Prostate gland (tissue), 2 donors: ENCODE measurements around the gene PPP2R5E. TPM values are rescaled to one million over a fixed set of nuclear protein-coding genes. Genes with fewer than 3 reads are reported as not detected.

ENCODE experiments used
- DNase-seq: peaks from one replicate; pipeline ENCODE4 v3.0.0-alpha.2; 2019; ENCODE audit warnings: low spot score
- H3K27ac ChIP-seq, 2 donors: fragments of 200-600 bp; sonication (generic); 2 replicates each; pipeline ENCODE4 v1.5.1; 2017 to 2019
- H3K27me3 ChIP-seq: fragments of 200-600 bp; sonication (generic); replicated peaks from 2 replicates; pipeline ENCODE4 v1.5.1; 2019; ENCODE audit not compliant: insufficient read depth
- H3K36me3 ChIP-seq, 2 donors: fragments of 200-600 bp; sonication (generic); 1 replicate in 1 of 2; 2 replicates in 1 of 2; pipeline versions ENCODE4 v1.5.1 to v1.8.1; 2017 to 2019
- H3K4me1 ChIP-seq: fragments of 200-600 bp; sonication (generic); replicated peaks from 2 replicates; pipeline ENCODE4 v1.5.1; 2019
- H3K4me3 ChIP-seq, 2 donors: fragments of 200-600 bp; sonication (generic); 2 replicates each; pipeline ENCODE4 v1.5.1; 2017 to 2019
- H3K9me3 ChIP-seq: fragments of 200-600 bp; sonication (generic); 2 replicates; pipeline ENCODE4 v1.5.1; 2017
- POLR2A ChIP-seq: fragments of 450-650 bp; IDR thresholded peaks from one replicate; pipeline ENCODE4 v1.6.1; 2016; ENCODE audit warnings: antibody characterized with exemption, mild to moderate bottlenecking
- POLR2AphosphoS5 ChIP-seq: sonication (generic); formaldehyde crosslinking; IDR thresholded peaks from one replicate; pipeline ENCODE4 v1.6.1; 2017; ENCODE audit warnings: antibody characterized with exemption
- WGBS: methylation state at CpG from one replicate; pipeline ENCODE4 v1.1.5; 2018; 5-methylcytosine and 5-hydroxymethylcytosine counted together
- intact Hi-C: fragments of 100-400 bp; cut with DNase I; formaldehyde crosslinking; loops from one replicate; pipeline ENCODE4 v1.14.2; 2022
- small RNA-seq, 2 donors: library from RNA; depleted of rRNA; stranded (forward); fragments of <200 nt; gene quantifications; one replicate each; pipeline ENCODE3, GENCODE V24; 2016
- total RNA-seq, 2 donors: library from RNA; depleted of rRNA; stranded (reverse); fragments of >200 nt; gene quantifications; one replicate each; pipeline ENCODE4 v1.1.0, GENCODE V29; 2016
- TF ChIP-seq, protein P1 (sequence below), 4 experiments: fragments of 200-600 bp in 2 of 4; fragments of 450-650 bp in 2 of 4; sonication (generic) in 2 of 4; IDR thresholded peaks; 1 replicate in 3 of 4; 2 replicates in 1 of 4; pipeline ENCODE4 v1.5.1; 2016 to 2019; ENCODE audit warnings: antibody characterized with exemption in 4 of 4, mild to moderate bottlenecking in 2 of 4, moderate library complexity in 2 of 4

PPP2R5E gene
- total RNA-seq, 2 donors from 2014 or later: 23.5 to 30.0 TPM

DNA sequence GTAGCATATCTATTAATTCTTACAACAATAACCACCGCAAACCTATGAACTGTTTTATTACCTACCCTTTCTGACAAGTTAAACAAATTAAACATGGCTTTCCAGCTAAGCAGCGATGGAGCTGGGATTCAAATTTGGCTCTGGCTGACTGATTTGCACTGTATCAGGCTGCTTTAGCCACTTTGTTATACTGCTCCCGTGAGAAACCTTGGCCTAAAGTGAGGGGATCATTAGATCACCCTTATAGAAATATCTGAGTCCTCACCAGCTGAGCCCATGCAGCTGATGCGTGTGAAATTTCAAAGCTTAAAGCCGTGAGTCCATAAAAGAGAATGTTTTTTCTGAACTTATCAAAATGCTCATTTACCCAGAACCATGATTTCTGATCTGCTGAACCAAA is 216.3 kb downstream of the PPP2R5E start:
- no peaks in the 10 kb centered on the region for H3K9me3 ChIP-seq
- DNase-seq: no peak
- no peaks in the 10 kb centered on the region for H3K4me1 ChIP-seq
- H3K27ac ChIP-seq: no peak overlapping the region
- 55% methylated on average over 5 of the region's 5 CpGs for WGBS
- H3K27me3 ChIP-seq: no peaks in the 10 kb centered on the region
- H3K36me3 ChIP-seq: no peaks in the 10 kb centered on the region
- TF ChIP-seq POLR2AphosphoS5 (no peak), POLR2A (no peak)
- TF ChIP-seq, protein P1, sequence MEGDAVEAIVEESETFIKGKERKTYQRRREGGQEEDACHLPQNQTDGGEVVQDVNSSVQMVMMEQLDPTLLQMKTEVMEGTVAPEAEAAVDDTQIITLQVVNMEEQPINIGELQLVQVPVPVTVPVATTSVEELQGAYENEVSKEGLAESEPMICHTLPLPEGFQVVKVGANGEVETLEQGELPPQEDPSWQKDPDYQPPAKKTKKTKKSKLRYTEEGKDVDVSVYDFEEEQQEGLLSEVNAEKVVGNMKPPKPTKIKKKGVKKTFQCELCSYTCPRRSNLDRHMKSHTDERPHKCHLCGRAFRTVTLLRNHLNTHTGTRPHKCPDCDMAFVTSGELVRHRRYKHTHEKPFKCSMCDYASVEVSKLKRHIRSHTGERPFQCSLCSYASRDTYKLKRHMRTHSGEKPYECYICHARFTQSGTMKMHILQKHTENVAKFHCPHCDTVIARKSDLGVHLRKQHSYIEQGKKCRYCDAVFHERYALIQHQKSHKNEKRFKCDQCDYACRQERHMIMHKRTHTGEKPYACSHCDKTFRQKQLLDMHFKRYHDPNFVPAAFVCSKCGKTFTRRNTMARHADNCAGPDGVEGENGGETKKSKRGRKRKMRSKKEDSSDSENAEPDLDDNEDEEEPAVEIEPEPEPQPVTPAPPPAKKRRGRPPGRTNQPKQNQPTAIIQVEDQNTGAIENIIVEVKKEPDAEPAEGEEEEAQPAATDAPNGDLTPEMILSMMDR (IDR thresholded peaks at IDR 0.05): no peak
- intact Hi-C loops: no loop called here
- no peak overlapping the region for H3K4me3 ChIP-seq

DNA sequence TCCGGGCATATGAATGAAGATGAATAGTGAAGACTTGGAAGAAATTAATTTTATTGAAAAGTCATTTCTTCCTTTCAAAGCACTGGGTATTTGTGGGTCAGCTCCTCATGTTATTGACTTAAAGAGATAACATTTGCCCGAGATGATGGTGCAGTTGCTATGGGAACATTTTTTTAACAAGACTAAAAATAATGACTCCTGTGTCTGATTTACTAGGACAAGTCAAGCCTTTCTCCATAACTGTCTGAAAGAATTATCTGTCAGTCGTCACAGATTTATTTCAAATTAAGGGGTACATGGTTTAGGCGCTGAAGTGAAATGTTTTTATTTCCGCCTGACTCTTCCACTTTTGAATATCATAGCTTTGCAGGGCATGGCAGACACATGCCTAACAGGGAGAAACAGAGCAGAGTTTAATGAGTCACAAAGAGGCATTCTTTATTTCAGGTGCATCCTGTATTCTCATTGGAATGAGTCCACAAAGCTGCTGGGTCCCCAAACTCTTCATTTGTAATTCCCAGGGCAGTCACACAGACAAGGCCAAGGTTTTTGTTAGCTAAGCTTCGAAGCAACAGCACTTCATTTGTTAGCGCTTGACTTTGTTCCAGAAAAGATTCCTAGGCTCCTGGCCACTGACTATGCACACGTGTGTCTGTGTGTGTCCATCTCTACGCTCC is 220.1 kb downstream of the PPP2R5E start:
- no peaks in the 10 kb centered on the region for H3K9me3 ChIP-seq
- H3K27me3 ChIP-seq: no peaks in the 10 kb centered on the region
- H3K27ac ChIP-seq: no peak overlapping the region
- no peaks in the 10 kb centered on the region for H3K4me1 ChIP-seq
- TF ChIP-seq, protein P1 (IDR thresholded peaks at IDR 0.05): no peak
- TF ChIP-seq POLR2AphosphoS5: no peak
- TF ChIP-seq POLR2A: no peak
- DNase-seq: no peak
- H3K36me3 ChIP-seq: no peaks in the 10 kb centered on the region
- no peak overlapping the region for H3K4me3 ChIP-seq
- intact Hi-C loops: no loop called here
- WGBS: 39% methylated on average over 9 of the region's 9 CpGs

DNA sequence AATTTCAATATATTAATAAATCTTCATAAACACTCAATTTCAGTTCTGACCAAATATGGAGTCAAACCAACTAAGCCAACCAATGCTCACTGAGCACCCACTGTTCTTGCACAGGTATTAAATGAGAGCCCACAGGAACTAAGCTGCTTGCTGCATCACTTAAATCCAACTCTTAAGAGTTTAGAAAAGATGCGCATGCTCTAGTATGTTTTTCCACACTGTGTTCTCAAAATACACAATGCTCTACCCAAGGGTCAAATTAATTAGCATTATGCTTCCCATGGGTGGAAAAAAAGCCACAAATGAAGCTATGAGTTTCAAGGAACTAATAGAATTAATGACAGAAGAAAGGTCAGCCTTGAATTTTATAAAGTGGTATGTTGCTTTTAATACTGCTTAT is 220.7 kb downstream of the PPP2R5E start:
- no peak overlapping the region for H3K4me3 ChIP-seq
- no peak overlapping the region for H3K27ac ChIP-seq
- TF ChIP-seq, protein P1 (IDR thresholded peaks at IDR 0.05): no peak
- TF ChIP-seq POLR2A: no peak
- no peak for TF ChIP-seq POLR2AphosphoS5
- no peaks in the 10 kb centered on the region for H3K4me1 ChIP-seq
- intact Hi-C loops: no loop called here
- H3K36me3 ChIP-seq: no peaks in the 10 kb centered on the region
- H3K9me3 ChIP-seq: no peaks in the 10 kb centered on the region
- DNase-seq: no peak
- 94% methylated on average over 1 of the region's 1 CpG for WGBS
- H3K27me3 ChIP-seq: no peaks in the 10 kb centered on the region

Small RNA genes lying within 50 kb of the gene (small RNA-seq; reads per million reads assigned to genes)
- gene RF00601: 0 reads per million in 2 donors

Other genes with a start within 250 kb of the PPP2R5E start
- not detected for gene GPHB5, start 224.4 kb downstream of the PPP2R5E start, total RNA-seq
- 1 to 10 TPM; 4.9 to 8.9 TPM for gene WDR89, start 98.5 kb upstream of the PPP2R5E start, total RNA-seq
- 10 to 100 TPM; 19.7 to 37.5 TPM for gene SGPP1, start 184.7 kb upstream of the PPP2R5E start, total RNA-seq